H1 (cell line): Measurements from ENCODE around the gene CADPS.

ENCODE experiments used
- BRCA1 ChIP-seq: IDR thresholded peaks from 2 replicates; pipeline ENCODE4 v1.6.1; 2012; ENCODE audit warnings: low read depth, low read length, improper control_type of control experiment
- POU5F1 ChIP-seq: IDR thresholded peaks from 2 replicates; pipeline ENCODE4 v1.6.1; 2011; ENCODE audit warnings: low read depth, mild to moderate bottlenecking, low read length, moderate library complexity
- RFX5 ChIP-seq: IDR thresholded peaks from 2 replicates; pipeline ENCODE4 v1.6.1; 2011; ENCODE audit warnings: low read depth, low read length, improper control_type of control experiment, borderline replicate concordance
- SUZ12 ChIP-seq: fragments of 200-600 bp; sonication (generic); IDR thresholded peaks from 2 replicates; pipeline ENCODE4 v1.6.1; 2012; ENCODE audit warnings: mild to moderate bottlenecking, inconsistent platforms, low read length, moderate library complexity, mixed read lengths
- TAF1 ChIP-seq: IDR thresholded peaks from 2 replicates; pipeline ENCODE4 v1.6.1; 2011; ENCODE audit warnings: mild to moderate bottlenecking, low read depth, low read length
- TF ChIP-seq, protein P1 (sequence below), 3 experiments: IDR thresholded peaks; 1 replicate in 2 of 3; 2 replicates in 1 of 3; pipeline versions ENCODE4 v1.5.1 to v1.6.1; 2011; ENCODE audit warnings: low read length in 3 of 3, mild to moderate bottlenecking in 3 of 3, inconsistent platforms in 2 of 3, low read depth in 1 of 3, moderate library complexity in 1 of 3; ENCODE audit not compliant: insufficient read depth in 1 of 3; ENCODE audit errors: control extremely low read depth in 1 of 3

DNA sequence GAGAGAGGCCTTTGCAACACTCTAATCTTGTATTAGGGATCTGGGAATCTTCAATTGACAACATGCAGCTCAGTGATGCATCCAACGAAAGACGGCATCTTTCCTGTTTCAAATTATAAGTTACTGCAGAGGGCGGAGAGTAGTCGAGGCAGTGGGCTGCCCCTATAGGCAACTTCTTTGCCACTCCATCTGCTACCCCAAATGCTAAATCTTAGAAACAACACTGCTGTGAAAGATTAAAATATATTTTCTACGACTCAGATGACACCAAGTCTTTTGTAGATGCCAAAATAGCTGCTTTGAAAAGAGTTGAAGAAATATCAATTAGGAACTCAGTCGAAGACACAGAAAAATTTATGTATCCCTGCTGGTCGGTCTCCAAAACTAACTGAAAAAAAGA lies 340.9 kb downstream of the CADPS start:
- TF ChIP-seq, protein P1, sequence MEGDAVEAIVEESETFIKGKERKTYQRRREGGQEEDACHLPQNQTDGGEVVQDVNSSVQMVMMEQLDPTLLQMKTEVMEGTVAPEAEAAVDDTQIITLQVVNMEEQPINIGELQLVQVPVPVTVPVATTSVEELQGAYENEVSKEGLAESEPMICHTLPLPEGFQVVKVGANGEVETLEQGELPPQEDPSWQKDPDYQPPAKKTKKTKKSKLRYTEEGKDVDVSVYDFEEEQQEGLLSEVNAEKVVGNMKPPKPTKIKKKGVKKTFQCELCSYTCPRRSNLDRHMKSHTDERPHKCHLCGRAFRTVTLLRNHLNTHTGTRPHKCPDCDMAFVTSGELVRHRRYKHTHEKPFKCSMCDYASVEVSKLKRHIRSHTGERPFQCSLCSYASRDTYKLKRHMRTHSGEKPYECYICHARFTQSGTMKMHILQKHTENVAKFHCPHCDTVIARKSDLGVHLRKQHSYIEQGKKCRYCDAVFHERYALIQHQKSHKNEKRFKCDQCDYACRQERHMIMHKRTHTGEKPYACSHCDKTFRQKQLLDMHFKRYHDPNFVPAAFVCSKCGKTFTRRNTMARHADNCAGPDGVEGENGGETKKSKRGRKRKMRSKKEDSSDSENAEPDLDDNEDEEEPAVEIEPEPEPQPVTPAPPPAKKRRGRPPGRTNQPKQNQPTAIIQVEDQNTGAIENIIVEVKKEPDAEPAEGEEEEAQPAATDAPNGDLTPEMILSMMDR (IDR thresholded peaks at IDR 0.05; ENCODE audit: control extremely low read depth in 1 of 3, insufficient read depth in 1 of 3, low read depth in 1 of 3, low read length in 3 of 3) = no peak
- TF ChIP-seq RFX5 (no peak), POU5F1 (no peak), SUZ12 (no peak), TAF1 (no peak), BRCA1 (no peak)
